Measurements from ENCODE around the gene DDX19B. TPM values are rescaled to one million over a fixed set of nuclear protein-coding genes. Genes with fewer than 3 reads are reported as not detected.

Gene DDX19B
- polyA plus RNA-seq, 3 donors = 29.2 to 33.0 (median 31.9) TPM

GRCh38 chr16:70375636-70376611, 76.9 kb downstream of the DDX19B start:
- Histone ChIP-seq H3K27ac (ENCODE audit: low read depth in 1 of 2, low read length in 2 of 2) (no peak overlapping the region), H3K4me2 (replicated peaks; ENCODE audit: extremely low read depth, low read length, poor library complexity, severe bottlenecking) (no peak overlapping the region), H2AFZ (ENCODE audit: insufficient read depth, low read depth, low read length, poor library complexity, severe bottlenecking) (no peak overlapping the region), H4K20me1 (ENCODE audit: insufficient read depth, low read length) (peaks cover 4% of the 10 kb centered on the region), H3K36me3 (replicated peaks in 1 of 2; ENCODE audit: control insufficient read depth in 1 of 2, insufficient read depth in 2 of 2, low read length in 2 of 2) (peaks cover 24 to 54% of the 10 kb centered on the region in 2 donors), H3K9me3 (replicated peaks in 1 of 2; ENCODE audit: control insufficient read depth in 1 of 2, insufficient read depth in 1 of 2, low read length in 2 of 2) (no peaks in the 10 kb centered on the region), H3K9ac (ENCODE audit: insufficient read depth, low read length, poor library complexity, severe bottlenecking) (no peak overlapping the region), H3K4me3 (replicated peaks in 1 of 3; ENCODE audit: low read depth in 2 of 3, low read length in 3 of 3) (no peak overlapping the region), H3K4me1 (ENCODE audit: control insufficient read depth in 1 of 2, insufficient read depth in 2 of 2, low read length in 2 of 2) (peaks cover 16 to 19% of the 10 kb centered on the region in 2 donors), H3K27me3 (ENCODE audit: control insufficient read depth in 2 of 2, insufficient read depth in 2 of 2, low read length in 2 of 2) (no peaks in the 10 kb centered on the region), H3K79me2 (ENCODE audit: insufficient read depth, low read length) (peaks cover 14% of the 10 kb centered on the region)
- 98% methylated on average over 7 of the region's 16 CpGs for WGBS (ENCODE audit: insufficient coverage)
- Mint-ChIP-seq H3K27ac (peak overlapping the region in 4 of 7 donors; percentile 23 to 46 (median 42)), H3K27me3 (ENCODE audit: low read depth in 3 of 3) (peaks cover 0 to 1% (median 0%) of the 10 kb centered on the region in 3 donors), H3K36me3 (peaks cover 31 to 53% of the 10 kb centered on the region in 2 donors), H3K4me3 (no peak overlapping the region), H3K9me3 (no peaks in the 10 kb centered on the region), H3K4me1 (peaks cover 20% of the 10 kb centered on the region)
- intact Hi-C loops (cut with micrococcal nuclease) = no loop called here
- DNase-seq = no peak
- TF ChIP-seq, protein P1, sequence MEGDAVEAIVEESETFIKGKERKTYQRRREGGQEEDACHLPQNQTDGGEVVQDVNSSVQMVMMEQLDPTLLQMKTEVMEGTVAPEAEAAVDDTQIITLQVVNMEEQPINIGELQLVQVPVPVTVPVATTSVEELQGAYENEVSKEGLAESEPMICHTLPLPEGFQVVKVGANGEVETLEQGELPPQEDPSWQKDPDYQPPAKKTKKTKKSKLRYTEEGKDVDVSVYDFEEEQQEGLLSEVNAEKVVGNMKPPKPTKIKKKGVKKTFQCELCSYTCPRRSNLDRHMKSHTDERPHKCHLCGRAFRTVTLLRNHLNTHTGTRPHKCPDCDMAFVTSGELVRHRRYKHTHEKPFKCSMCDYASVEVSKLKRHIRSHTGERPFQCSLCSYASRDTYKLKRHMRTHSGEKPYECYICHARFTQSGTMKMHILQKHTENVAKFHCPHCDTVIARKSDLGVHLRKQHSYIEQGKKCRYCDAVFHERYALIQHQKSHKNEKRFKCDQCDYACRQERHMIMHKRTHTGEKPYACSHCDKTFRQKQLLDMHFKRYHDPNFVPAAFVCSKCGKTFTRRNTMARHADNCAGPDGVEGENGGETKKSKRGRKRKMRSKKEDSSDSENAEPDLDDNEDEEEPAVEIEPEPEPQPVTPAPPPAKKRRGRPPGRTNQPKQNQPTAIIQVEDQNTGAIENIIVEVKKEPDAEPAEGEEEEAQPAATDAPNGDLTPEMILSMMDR (IDR thresholded peaks at IDR 0.05) = no peak

- peaks cover 0 to 1% (median 1%) of the 10 kb centered on the region in 3 donors for H3K27me3 Mint-ChIP-seq (ENCODE audit: low read depth in 3 of 3)
- H3K9me3 Mint-ChIP-seq = no peaks in the 10 kb centered on the region
- Histone ChIP-seq H3K4me2 (replicated peaks; ENCODE audit: extremely low read depth, low read length, poor library complexity, severe bottlenecking) (no peak overlapping the region), H2AFZ (ENCODE audit: insufficient read depth, low read depth, low read length, poor library complexity, severe bottlenecking) (no peak overlapping the region), H3K9ac (ENCODE audit: insufficient read depth, low read length, poor library complexity, severe bottlenecking) (no peak overlapping the region), H3K27ac (ENCODE audit: low read depth in 1 of 2, low read length in 2 of 2) (no peak overlapping the region), H3K79me2 (ENCODE audit: insufficient read depth, low read length) (peaks cover 15% of the 10 kb centered on the region), H3K36me3 (replicated peaks in 1 of 2; ENCODE audit: control insufficient read depth in 1 of 2, insufficient read depth in 2 of 2, low read length in 2 of 2) (peaks cover 8 to 38% of the 10 kb centered on the region in 2 donors), H3K27me3 (ENCODE audit: control insufficient read depth in 2 of 2, insufficient read depth in 2 of 2, low read length in 2 of 2) (no peaks in the 10 kb centered on the region), H3K9me3 (replicated peaks in 1 of 2; ENCODE audit: control insufficient read depth in 1 of 2, insufficient read depth in 1 of 2, low read length in 2 of 2) (no peaks in the 10 kb centered on the region), H3K4me3 (replicated peaks in 1 of 3; ENCODE audit: low read depth in 2 of 3, low read length in 3 of 3) (no peak overlapping the region), H4K20me1 (ENCODE audit: insufficient read depth, low read length) (peaks cover 4% of the 10 kb centered on the region), H3K4me1 (ENCODE audit: control insufficient read depth in 1 of 2, insufficient read depth in 2 of 2, low read length in 2 of 2) (peaks cover 23 to 30% of the 10 kb centered on the region in 2 donors)
- H3K4me1 Mint-ChIP-seq = peaks cover 25% of the 10 kb centered on the region
- intact Hi-C loops (cut with micrococcal nuclease) = no loop called here
- H3K36me3 Mint-ChIP-seq = peaks cover 17 to 43% of the 10 kb centered on the region in 2 donors
- WGBS (ENCODE audit: insufficient coverage) = no CpG with 5 or more reads among the region's 2 CpGs
- H3K27ac Mint-ChIP-seq = peak overlapping the region in 2 of 7 donors; percentile 8 to 48
- no peak for DNase-seq
- TF ChIP-seq, protein P1 (IDR thresholded peaks at IDR 0.05) = no peak
- no peak overlapping the region for H3K4me3 Mint-ChIP-seq
Measured at GRCh38 chr16:70377782-70378181, 78.8 kb downstream of the DDX19B start.
